K562 (cell line): Measurements from ENCODE around the gene KDM2B. TPM values are rescaled to one million over a fixed set of nuclear protein-coding genes. Genes with fewer than 3 reads are reported as not detected.
A peak's percentile ranks its signal among the peaks of the same experiment; 100 is the strongest.

Source experiments
- ARID1B ChIP-seq: fragments of 450-650 bp; IDR thresholded peaks from 2 replicates; pipeline ENCODE4 v1.6.1; 2016; ENCODE audit warnings: antibody characterized with exemption, mild to moderate bottlenecking, inconsistent platforms
- BCOR ChIP-seq: fragments of 450-650 bp; IDR thresholded peaks from 2 replicates; pipeline ENCODE4 v1.6.1; 2016
- ELF1 ChIP-seq: fragments of 200-800 bp; sonication (Bioruptor generic); IDR thresholded peaks from 2 replicates; pipeline ENCODE4 v1.6.1; 2016; ENCODE audit warnings: missing genetic modification characterization, missing compliant biosample characterization
- EP300 ChIP-seq: IDR thresholded peaks from 2 replicates; pipeline ENCODE4 v1.6.1; 2012; ENCODE audit warnings: low read length, improper control_type of control experiment
- EP400 ChIP-seq: fragments of 450-650 bp; IDR thresholded peaks from 2 replicates; pipeline ENCODE4 v1.6.1; 2017; ENCODE audit warnings: antibody characterized with exemption, mild to moderate bottlenecking, moderate library complexity
- HDAC2 ChIP-seq: fragments of 450-650 bp; IDR thresholded peaks from 2 replicates; pipeline ENCODE4 v1.6.1; 2016; ENCODE audit warnings: mild to moderate bottlenecking
- HIVEP1 ChIP-seq: fragments of 250-450 bp; sonication (Bioruptor Pico); IDR thresholded peaks from 2 replicates; pipeline ENCODE4 v1.4.0; 2020; ENCODE audit warnings: mild to moderate bottlenecking
- LARP7 ChIP-seq: fragments of 450-650 bp; IDR thresholded peaks from 2 replicates; pipeline ENCODE4 v1.6.1; 2016
- MYBL2 ChIP-seq, 2 experiments: fragments of 450-650 bp in 1 of 2; sonication (generic) in 1 of 2; formaldehyde crosslinking in 1 of 2; IDR thresholded peaks; 2 replicates each; pipeline versions ENCODE4 v1.6.1 to v1.8.1; 2017 to 2022; ENCODE audit warnings: borderline replicate concordance in 1 of 2, inconsistent platforms in 1 of 2, low read depth in 1 of 2, mild to moderate bottlenecking in 1 of 2, missing genetic modification reagents in 1 of 2, moderate library complexity in 1 of 2
- NBN ChIP-seq: fragments of 450-650 bp; IDR thresholded peaks from 2 replicates; pipeline ENCODE4 v1.6.1; 2016; ENCODE audit warnings: low read depth, mild to moderate bottlenecking
- NELFE ChIP-seq: IDR thresholded peaks from 2 replicates; pipeline ENCODE4 v1.6.1; 2011; ENCODE audit warnings: mild to moderate bottlenecking; ENCODE audit not compliant: insufficient read depth, insufficient read length
- PHF20 ChIP-seq: fragments of 450-650 bp; IDR thresholded peaks from 2 replicates; pipeline ENCODE4 v1.6.1; 2018; ENCODE audit not compliant: partially characterized antibody
- POLR2AphosphoS2 ChIP-seq: IDR thresholded peaks from 2 replicates; pipeline ENCODE4 v1.6.1; 2012; ENCODE audit warnings: low read length, improper control_type of control experiment
- RB1 ChIP-seq: fragments of 450-650 bp; IDR thresholded peaks from 2 replicates; pipeline ENCODE4 v1.6.1; 2017; ENCODE audit warnings: low read depth, mild to moderate bottlenecking
- SMARCA4 ChIP-seq: fragments of 450-650 bp; IDR thresholded peaks from 2 replicates; pipeline ENCODE4 v1.6.1; 2016
- ZFP1 ChIP-seq: fragments of 450-650 bp; formaldehyde crosslinking; IDR thresholded peaks from 2 replicates; pipeline ENCODE4 v1.4.0; 2020; ENCODE audit warnings: mild to moderate bottlenecking, mixed read lengths
- ZNF584 ChIP-seq: fragments of 200-800 bp; sonication (Bioruptor generic); IDR thresholded peaks from 2 replicates; pipeline ENCODE4 v1.6.1; 2016; ENCODE audit warnings: low read depth, mild to moderate bottlenecking, missing genetic modification characterization, missing compliant biosample characterization
- ZNF696 ChIP-seq: fragments of 250-450 bp; sonication (Bioruptor Pico); conservative IDR thresholded peaks from 2 replicates; pipeline ENCODE4 v1.4.0; 2020; ENCODE audit warnings: mild to moderate bottlenecking, moderate library complexity
- polyA plus RNA-seq, 8 experiments: library from polyadenylated mRNA; depleted of rRNA in 4 of 8; stranded (reverse) in 5 of 8; unstranded in 3 of 8; fragments of >200 nt; fragmentation: Nextera tagmentation in 2 of 8; fragmentation: Illumina TruSeq in 1 of 8; extraction: Ambion mirVana in 2 of 8; extraction: Trizol in 1 of 8; gene quantifications; 2 replicates each; pipeline versions ENCODE4 v1.2.1 to v1.2.3, GENCODE V29; 2011 to 2014; ENCODE audit warnings: inconsistent platforms in 1 of 8, missing spikeins in 1 of 8
- total RNA-seq, 7 experiments: library from RNA; depleted of rRNA in 6 of 7; stranded (reverse); fragments of >200 nt in 6 of 7; fragmentation: Illumina TruSeq in 2 of 7; extraction: Trizol in 2 of 7; gene quantifications; 2 replicates each; pipeline versions ENCODE4 v1.2.1 to v1.2.3, GENCODE V29; 2011 to 2021; ENCODE audit warnings: low replicate concordance in 1 of 7
- TF ChIP-seq, protein P1 (sequence below), 2 experiments: fragments of 450-650 bp in 1 of 2; sonication (generic) in 1 of 2; formaldehyde crosslinking in 1 of 2; IDR thresholded peaks in 1 of 2; conservative IDR thresholded peaks in 1 of 2; 2 replicates each; pipeline versions ENCODE4 v1.6.1 to v1.8.1; 2016 to 2023; ENCODE audit warnings: mild to moderate bottlenecking in 2 of 2, moderate library complexity in 2 of 2, inconsistent platforms in 1 of 2, missing genetic modification reagents in 1 of 2
- TF ChIP-seq, protein P2 (sequence below): fragments of 450-650 bp; IDR thresholded peaks from 2 replicates; pipeline ENCODE4 v1.6.1; 2018; ENCODE audit not compliant: partially characterized antibody

KDM2B gene
- total and polyA plus RNA-seq, 9 of the 15 experiments (the other 6 are each of a cell fraction or from before 2014, with no cell fraction given) = 7.4 to 50.5 (median 22.5) TPM

DNA sequence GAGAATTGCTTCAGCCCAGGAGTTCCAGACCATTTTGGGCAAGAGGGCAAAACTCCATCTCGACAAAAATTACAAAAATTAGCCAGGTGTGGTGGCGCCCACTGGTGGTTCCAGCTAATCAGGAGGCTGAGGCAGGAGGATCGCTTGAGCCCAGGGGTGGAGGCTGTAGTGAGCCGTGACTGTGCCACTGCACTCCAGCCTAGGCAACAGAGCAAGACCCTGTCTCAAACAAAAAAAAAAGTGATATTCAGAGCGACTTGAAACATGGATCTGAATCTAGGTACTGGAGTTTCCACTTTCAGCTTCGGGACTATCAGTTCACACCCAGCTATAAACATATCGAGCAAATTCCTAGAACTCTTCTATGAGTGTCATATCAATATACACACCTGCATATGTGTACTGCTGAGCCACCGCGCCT, 197.2 kb downstream of the KDM2B start (continued):
- TF ChIP-seq MYBL2 (IDR thresholded peaks at IDR 0.05; ENCODE audit: low read depth) (no peak), MYBL2 (CRISPR knock-in tag; IDR thresholded peaks at IDR 0.05; ENCODE audit: borderline replicate concordance) (no peak), RB1 (peak; percentile 44; the same call in 1 of the 2 replicates), ELF1 (tag) (no peak), EP300 (0 out of 2 replicates have a peak, but pooled peaks have one; percentile 17), ARID1B (peak; percentile 80), HDAC2 (peak; percentile 52), PHF20 (peak; percentile 21), SMARCA4 (peak; percentile 17; the same call in 1 of the 2 replicates), LARP7 (no peak), ZNF696 (CRISPR knock-in tag) (no peak), ZNF584 (no peak), NELFE (no peak), EP400 (no peak), BCOR (peak; percentile 85), POLR2AphosphoS2 (no peak), HIVEP1 (CRISPR knock-in tag) (no peak), ZFP1 (CRISPR knock-in tag) (no peak), NBN (0 out of 2 replicates have a peak, but pooled peaks have one; percentile 24)
- TF ChIP-seq, protein P1, sequence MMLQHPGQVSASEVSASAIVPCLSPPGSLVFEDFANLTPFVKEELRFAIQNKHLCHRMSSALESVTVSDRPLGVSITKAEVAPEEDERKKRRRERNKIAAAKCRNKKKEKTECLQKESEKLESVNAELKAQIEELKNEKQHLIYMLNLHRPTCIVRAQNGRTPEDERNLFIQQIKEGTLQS (IDR thresholded peaks at IDR 0.05) = no peak
- TF ChIP-seq, protein P1 (CRISPR knock-in tag; conservative IDR thresholded peaks at IDR 0.05) = no peak
- TF ChIP-seq, protein P2, sequence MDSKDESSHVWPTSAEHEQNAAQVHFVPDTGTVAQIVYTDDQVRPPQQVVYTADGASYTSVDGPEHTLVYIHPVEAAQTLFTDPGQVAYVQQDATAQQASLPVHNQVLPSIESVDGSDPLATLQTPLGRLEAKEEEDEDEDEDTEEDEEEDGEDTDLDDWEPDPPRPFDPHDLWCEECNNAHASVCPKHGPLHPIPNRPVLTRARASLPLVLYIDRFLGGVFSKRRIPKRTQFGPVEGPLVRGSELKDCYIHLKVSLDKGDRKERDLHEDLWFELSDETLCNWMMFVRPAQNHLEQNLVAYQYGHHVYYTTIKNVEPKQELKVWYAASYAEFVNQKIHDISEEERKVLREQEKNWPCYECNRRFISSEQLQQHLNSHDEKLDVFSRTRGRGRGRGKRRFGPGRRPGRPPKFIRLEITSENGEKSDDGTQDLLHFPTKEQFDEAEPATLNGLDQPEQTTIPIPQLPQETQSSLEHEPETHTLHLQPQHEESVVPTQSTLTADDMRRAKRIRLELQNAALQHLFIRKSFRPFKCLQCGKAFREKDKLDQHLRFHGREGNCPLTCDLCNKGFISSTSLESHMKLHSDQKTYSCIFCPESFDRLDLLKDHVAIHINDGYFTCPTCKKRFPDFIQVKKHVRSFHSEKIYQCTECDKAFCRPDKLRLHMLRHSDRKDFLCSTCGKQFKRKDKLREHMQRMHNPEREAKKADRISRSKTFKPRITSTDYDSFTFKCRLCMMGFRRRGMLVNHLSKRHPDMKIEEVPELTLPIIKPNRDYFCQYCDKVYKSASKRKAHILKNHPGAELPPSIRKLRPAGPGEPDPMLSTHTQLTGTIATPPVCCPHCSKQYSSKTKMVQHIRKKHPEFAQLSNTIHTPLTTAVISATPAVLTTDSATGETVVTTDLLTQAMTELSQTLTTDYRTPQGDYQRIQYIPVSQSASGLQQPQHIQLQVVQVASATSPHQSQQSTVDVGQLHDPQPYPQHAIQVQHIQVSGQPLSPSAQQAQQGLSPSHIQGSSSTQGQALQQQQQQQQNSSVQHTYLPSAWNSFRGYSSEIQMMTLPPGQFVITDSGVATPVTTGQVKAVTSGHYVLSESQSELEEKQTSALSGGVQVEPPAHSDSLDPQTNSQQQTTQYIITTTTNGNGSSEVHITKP = no peak
